Duodenal mucosa (tissue), 2 donors: ENCODE data around the gene GRHL1.

Source experiments
- H3K27ac ChIP-seq: one replicate; pipeline ENCODE4 v1.7.0; 2013; ENCODE audit warnings: low read depth, low read length
- H3K27me3 ChIP-seq, 2 donors: one replicate each; pipeline ENCODE4 v1.7.0; 2013; ENCODE audit warnings: low read length in 2 of 2, control low read depth in 1 of 2; ENCODE audit not compliant: insufficient read depth in 2 of 2, control insufficient read depth in 1 of 2
- H3K36me3 ChIP-seq, 2 donors: one replicate each; pipeline ENCODE4 v1.7.0; 2013; ENCODE audit warnings: low read length in 2 of 2, control low read depth in 1 of 2; ENCODE audit not compliant: insufficient read depth in 2 of 2, control insufficient read depth in 1 of 2
- H3K4me1 ChIP-seq, 2 donors: one replicate each; pipeline ENCODE4 v1.7.0; 2013; ENCODE audit warnings: low read length in 2 of 2, control low read depth in 1 of 2; ENCODE audit not compliant: insufficient read depth in 2 of 2, control insufficient read depth in 1 of 2
- H3K4me3 ChIP-seq, 2 donors: one replicate each; pipeline ENCODE4 v1.7.0; 2013; ENCODE audit warnings: low read length in 2 of 2, low read depth in 1 of 2
- H3K9ac ChIP-seq, 2 donors: one replicate each; pipeline ENCODE4 v1.7.0; 2013; ENCODE audit warnings: low read length in 2 of 2, low read depth in 1 of 2
- H3K9me3 ChIP-seq, 2 donors: one replicate each; pipeline ENCODE4 v1.7.0; 2013; ENCODE audit warnings: low read length in 2 of 2, control low read depth in 1 of 2; ENCODE audit not compliant: control insufficient read depth in 1 of 2

GRHL1 gene

GRCh38 chr2:10033251-10034006, 81.9 kb downstream of the GRHL1 start:
- Histone ChIP-seq H3K36me3 (no peaks in the 10 kb centered on the region), H3K4me3 (no peak overlapping the region), H3K9ac (no peak overlapping the region), H3K27me3 (no peaks in the 10 kb centered on the region), H3K27ac (no peak overlapping the region), H3K4me1 (peaks cover 12 to 29% of the 10 kb centered on the region in 2 donors), H3K9me3 (no peaks in the 10 kb centered on the region)

- H3K36me3 ChIP-seq: no peaks in the 10 kb centered on the region
- no peaks in the 10 kb centered on the region for H3K9me3 ChIP-seq
- H3K9ac ChIP-seq: no peak overlapping the region
- H3K4me3 ChIP-seq: no peak overlapping the region
- no peak overlapping the region for H3K27ac ChIP-seq
- peaks cover 12 to 20% of the 10 kb centered on the region in 2 donors for H3K4me1 ChIP-seq
- no peaks in the 10 kb centered on the region for H3K27me3 ChIP-seq
These were observed 83.0 kb downstream of the GRHL1 start for GRCh38 chr2:10034333-10035052.

- Histone ChIP-seq H3K4me3 (no peak overlapping the region), H3K4me1 (peaks cover 12 to 15% of the 10 kb centered on the region in 2 donors), H3K27ac (no peak overlapping the region), H3K36me3 (no peaks in the 10 kb centered on the region), H3K9ac (no peak overlapping the region), H3K9me3 (no peaks in the 10 kb centered on the region), H3K27me3 (no peaks in the 10 kb centered on the region)
These were observed 83.5 kb downstream of the GRHL1 start for GRCh38 chr2:10035053-10035422.

- no peak overlapping the region for H3K9ac ChIP-seq
- no peaks in the 10 kb centered on the region for H3K36me3 ChIP-seq
- peaks cover 12 to 13% of the 10 kb centered on the region in 2 donors for H3K4me1 ChIP-seq
These were observed 84.1 kb downstream of the GRHL1 start for GRCh38 chr2:10035633-10036032.

GRCh38 chr2:10036095-10036884, 84.8 kb downstream of the GRHL1 start:
- H3K36me3 ChIP-seq: no peaks in the 10 kb centered on the region
- peak overlapping the region; percentile 67 for H3K27ac ChIP-seq
- no peak overlapping the region for H3K4me3 ChIP-seq
- H3K9me3 ChIP-seq: no peaks in the 10 kb centered on the region
- H3K9ac ChIP-seq: no peak overlapping the region
- no peaks in the 10 kb centered on the region for H3K27me3 ChIP-seq
- peaks cover 12 to 13% of the 10 kb centered on the region in 2 donors for H3K4me1 ChIP-seq

More at GRCh38 chr2:10035633-10036032, 84.1 kb downstream of the GRHL1 start:
- no peaks in the 10 kb centered on the region for H3K27me3 ChIP-seq
- H3K9me3 ChIP-seq: no peaks in the 10 kb centered on the region
- no peak overlapping the region for H3K27ac ChIP-seq
- no peak overlapping the region for H3K4me3 ChIP-seq

GRCh38 chr2:10038123-10038522, 86.6 kb downstream of the GRHL1 start:
- Histone ChIP-seq H3K4me3 (no peak overlapping the region), H3K36me3 (no peaks in the 10 kb centered on the region), H3K27ac (no peak overlapping the region), H3K27me3 (no peaks in the 10 kb centered on the region), H3K9me3 (no peaks in the 10 kb centered on the region), H3K9ac (no peak overlapping the region), H3K4me1 (peaks cover 12 to 21% of the 10 kb centered on the region in 2 donors)

- no peaks in the 10 kb centered on the region for H3K9me3 ChIP-seq
- no peaks in the 10 kb centered on the region for H3K36me3 ChIP-seq
- H3K27ac ChIP-seq: no peak overlapping the region
- no peak overlapping the region for H3K4me3 ChIP-seq
- peaks cover 12 to 21% of the 10 kb centered on the region in 2 donors for H3K4me1 ChIP-seq
- H3K9ac ChIP-seq: no peak overlapping the region
- H3K27me3 ChIP-seq: no peaks in the 10 kb centered on the region
These were observed 87.2 kb downstream of the GRHL1 start for GRCh38 chr2:10038716-10039115.

GRCh38 chr2:10039658-10040410, 88.3 kb downstream of the GRHL1 start:
- Histone ChIP-seq H3K4me1 (peaks cover 12 to 21% of the 10 kb centered on the region in 2 donors), H3K36me3 (no peaks in the 10 kb centered on the region), H3K9ac (no peak overlapping the region), H3K27me3 (no peaks in the 10 kb centered on the region), H3K9me3 (no peaks in the 10 kb centered on the region), H3K27ac (no peak overlapping the region), H3K4me3 (no peak overlapping the region)

- H3K27ac ChIP-seq: peak overlapping the region; percentile 0
These were observed 90.2 kb downstream of the GRHL1 start for GRCh38 chr2:10041711-10042110.

More at GRCh38 chr2:10041711-10042110, 90.2 kb downstream of the GRHL1 start:
- Histone ChIP-seq H3K4me3 (peak overlapping the region in 1 of 2 donors; percentile 64), H3K4me1 (peaks cover 2 to 17% of the 10 kb centered on the region in 2 donors), H3K9ac (no peak overlapping the region), H3K9me3 (no peaks in the 10 kb centered on the region), H3K27me3 (no peaks in the 10 kb centered on the region), H3K36me3 (no peaks in the 10 kb centered on the region)
